ENCODE measurements around the gene FUT1.

- TF ChIP-seq CEBPB (IDR thresholded peaks at IDR 0.05; ENCODE audit: borderline replicate concordance in 1 of 2, low read depth in 2 of 2, low read length in 2 of 2) (no peak), ASH2L (IDR thresholded peaks at IDR 0.05; ENCODE audit: borderline replicate concordance, low read depth) (no peak), ZZZ3 (IDR thresholded peaks at IDR 0.05; ENCODE audit: control insufficient read depth, insufficient read length, low read depth) (no peak), ZNF207 (IDR thresholded peaks at IDR 0.05; ENCODE audit: borderline replicate concordance) (no peak), POLR2AphosphoS5 (IDR thresholded peaks at IDR 0.05; ENCODE audit: low read length) (no peak), CREM (IDR thresholded peaks at IDR 0.05; ENCODE audit: low read depth) (no peak), CTCF (IDR thresholded peaks at IDR 0.05 in 2 of 3, conservative IDR thresholded peaks at IDR 0.05 in 1 of 3; ENCODE audit: control insufficient read depth in 2 of 3, extremely low read depth in 1 of 3, insufficient read depth in 1 of 3, low read depth in 3 of 3, low read length in 3 of 3) (no peak), RFX5 (IDR thresholded peaks at IDR 0.05; ENCODE audit: low read depth, low read length) (no peak), MXI1 (IDR thresholded peaks at IDR 0.05; ENCODE audit: low read depth, low read length) (no peak), RUNX3 (IDR thresholded peaks at IDR 0.05; ENCODE audit: low read length) (no peak), MYC (IDR thresholded peaks at IDR 0.05; ENCODE audit: insufficient read depth, insufficient read length, insufficient replicate concordance, low read length, severe bottlenecking) (no peak), SIN3A (IDR thresholded peaks at IDR 0.05; ENCODE audit: low read depth, low read length) (no peak)
Observed at GRCh38 chr19:48739404-48740163, 12.9 kb downstream of the FUT1 start.

Measured in GM12878 (cell line).